B cell (primary cell): ENCODE results near the gene GRAP. TPM values are rescaled to one million over a fixed set of nuclear protein-coding genes. Genes with fewer than 3 reads are reported as not detected.

Experiments
- ATAC-seq: fragments of 200-7000 bp; cut with Tn5 transposase; one replicate; pipeline ENCODE4 v1.10.0; 2021; ENCODE audit warnings: low read depth, mild to moderate bottlenecking, moderate number of reproducible peaks, moderate library complexity
- CTCF ChIA-PET: fragments of 350-600 bp; sonication (Branson Sonifier 250); formaldehyde crosslinking; loops from one replicate; lab custom pipeline; 2021; ENCODE audit warnings: antibody characterized with exemption, inconsistent platforms; lab: Charles Lee
- POLR2A ChIA-PET: fragments of 350-600 bp; sonication (Branson Sonifier 250); formaldehyde crosslinking; loops from one replicate; lab custom pipeline; 2021; ENCODE audit warnings: antibody characterized with exemption; lab: Charles Lee
- DNase-seq: peaks from one replicate; pipeline ENCODE4 v3.0.0; 2013
- H2AFZ ChIP-seq: 2 replicates; pipeline ENCODE4 v1.6.1; 2012; ENCODE audit warnings: mild to moderate bottlenecking, low read depth, low read length; ENCODE audit not compliant: insufficient read depth, poor library complexity, severe bottlenecking
- H3K27ac ChIP-seq, 2 donors: 1 replicate in 1 of 2; 2 replicates in 1 of 2; pipeline ENCODE4 v1.5.1; 2012 to 2013; ENCODE audit warnings: low read length in 2 of 2, mild to moderate bottlenecking in 2 of 2, moderate library complexity in 1 of 2
- H3K27me3 ChIP-seq, 4 experiments: fragments of 200-600 bp in 1 of 4; sonication (generic) in 1 of 4; replicated peaks in 1 of 4; 1 replicate in 2 of 4; 2 replicates in 2 of 4; pipeline versions ENCODE4 v1.6.1 to v1.7.0; 2013 to 2016; ENCODE audit warnings: low read length in 3 of 4, mild to moderate bottlenecking in 2 of 4, mixed read lengths in 1 of 4, moderate library complexity in 1 of 4; ENCODE audit not compliant: insufficient read depth in 4 of 4, control insufficient read depth in 3 of 4; ENCODE audit errors: control extremely low read depth in 1 of 4
- H3K36me3 ChIP-seq, 2 experiments: replicated peaks in 1 of 2; 1 replicate in 1 of 2; 2 replicates in 1 of 2; pipeline versions ENCODE4 v1.6.1 to v1.7.1; 2013; ENCODE audit warnings: low read length in 1 of 2; ENCODE audit not compliant: insufficient read depth in 2 of 2, control insufficient read depth in 1 of 2; ENCODE audit errors: control extremely low read depth in 1 of 2, extremely low read depth in 1 of 2
- H3K4me1 ChIP-seq, 2 donors: fragments of 200-600 bp in 1 of 2; sonication (generic) in 1 of 2; 1 replicate in 1 of 2; 2 replicates in 1 of 2; pipeline versions ENCODE4 v1.5.1 to v1.6.1; 2013 to 2017; ENCODE audit warnings: low read length in 2 of 2; ENCODE audit not compliant: control insufficient read depth in 2 of 2, insufficient read depth in 2 of 2
- H3K4me2 ChIP-seq: replicated peaks from 2 replicates; pipeline ENCODE3; 2012; ENCODE audit warnings: mild to moderate bottlenecking, low read depth, low read length; ENCODE audit not compliant: poor library complexity, severe bottlenecking
- H3K4me3 ChIP-seq, 5 experiments: fragments of 200-600 bp in 1 of 5; sonication (generic) in 1 of 5; 1 replicate in 3 of 5; 2 replicates in 2 of 5; pipeline versions ENCODE4 v1.5.1 to v1.7.0; 2011 to 2016; ENCODE audit warnings: low read length in 4 of 5, mild to moderate bottlenecking in 4 of 5, low read depth in 2 of 5, control low read depth in 1 of 5, moderate library complexity in 1 of 5; ENCODE audit not compliant: insufficient read depth in 1 of 5; ENCODE audit errors: control extremely low read depth in 1 of 5, extremely low read depth in 1 of 5
- H3K79me2 ChIP-seq: fragments of 200-600 bp; sonication (generic); one replicate; pipeline ENCODE4 v1.6.0; 2016; ENCODE audit warnings: low read length; ENCODE audit not compliant: control insufficient read depth, insufficient read depth
- H3K9ac ChIP-seq: fragments of 200-600 bp; sonication (generic); 2 replicates; pipeline ENCODE4 v1.6.1; 2017; ENCODE audit warnings: mild to moderate bottlenecking, low read length, moderate library complexity
- H3K9me3 ChIP-seq, 3 donors: one replicate each; pipeline versions ENCODE4 v1.6.1 to v1.7.1; 2013; ENCODE audit warnings: low read length in 2 of 3; ENCODE audit not compliant: control insufficient read depth in 2 of 3, insufficient read depth in 1 of 3; ENCODE audit errors: control extremely low read depth in 1 of 3
- H4K20me1 ChIP-seq: 2 replicates; pipeline ENCODE4 v1.6.0; 2012; ENCODE audit warnings: mild to moderate bottlenecking, low read length; ENCODE audit not compliant: insufficient read depth, control insufficient read depth, poor library complexity, severe bottlenecking
- H3K27ac Mint-ChIP-seq: one replicate; pipeline ENCODE4 v1.8.0; 2021; ENCODE audit warnings: mixed read lengths
- H3K27me3 Mint-ChIP-seq: one replicate; pipeline ENCODE4 v1.8.0; 2021; ENCODE audit warnings: mixed read lengths
- H3K4me1 Mint-ChIP-seq: one replicate; pipeline ENCODE4 v1.8.0; 2021; ENCODE audit warnings: mixed read lengths
- H3K4me3 Mint-ChIP-seq: one replicate; pipeline ENCODE4 v1.8.0; 2021; ENCODE audit warnings: mixed read lengths
- H3K9me3 Mint-ChIP-seq: one replicate; pipeline ENCODE4 v1.8.0; 2022; ENCODE audit warnings: mixed read lengths; ENCODE audit not compliant: insufficient read depth
- CTCF ChIP-seq: fragments of 200-600 bp; IDR thresholded peaks from one replicate; pipeline ENCODE4 v1.8.0; 2022; ENCODE audit warnings: antibody characterized with exemption, mild to moderate bottlenecking
- EZH2 ChIP-seq: IDR thresholded peaks from 2 replicates; pipeline ENCODE4 v1.6.1; 2012; ENCODE audit warnings: borderline replicate concordance, low read depth, mild to moderate bottlenecking, moderate library complexity, low read length; ENCODE audit not compliant: insufficient read depth, poor library complexity, severe bottlenecking
- WGBS: methylation state at CpG from one replicate; pipeline ENCODE4 v1.1.5; 2013; ENCODE audit warnings: missing lambda C conversion rate; ENCODE audit not compliant: insufficient coverage; 5-methylcytosine and 5-hydroxymethylcytosine counted together
- intact Hi-C: fragments of 100-400 bp; cut with micrococcal nuclease; formaldehyde crosslinking; loops from one replicate; pipeline ENCODE4 v1.10.0; 2022
- polyA plus RNA-seq: library from polyadenylated mRNA; depleted of rRNA; stranded (reverse); fragments of >200 nt; gene quantifications from 2 replicates; pipeline ENCODE4 v1.2.3, GENCODE V29; 2012
- total RNA-seq, 2 donors: library from RNA; stranded (reverse); fragments of 120-200 nt in 1 of 2; gene quantifications; 1 replicate in 1 of 2; 2 replicates in 1 of 2; pipeline versions ENCODE4 v1.2.3 to v1.2.4, GENCODE V29; 2013 to 2022

The GRAP gene
- total and polyA plus RNA-seq, 2 donors (not counting 1 experiment from before 2014, with no cell fraction given): 59.8 to 93.2 TPM

- intact Hi-C loops: no loop called here
- ChIA-PET POLR2A (interaction anchor here (0.6 kb wide), 1 partner anchor 33 kb away, joined by 4 read pairs; no protein-coding TSS in a partner anchor), CTCF (no interaction called here)
These were observed 58.1 kb downstream of the GRAP start for GRCh38 chr17:18988546-18989173.

More at GRCh38 chr17:18988546-18989173, 58.1 kb downstream of the GRAP start:
- peaks cover 15% of the 10 kb centered on the region for H3K4me1 Mint-ChIP-seq
- H3K4me3 Mint-ChIP-seq: no peak overlapping the region
- Histone ChIP-seq H3K27ac (no peak overlapping the region), H3K79me2 (peaks cover 7% of the 10 kb centered on the region), H3K9ac (no peak overlapping the region), H3K4me1 (peaks cover 15 to 18% of the 10 kb centered on the region in 2 donors), H3K4me2 (no peak overlapping the region), H4K20me1 (peaks cover 37% of the 10 kb centered on the region), H3K4me3 (no peak overlapping the region), H3K36me3 (peaks cover 0 to 8% of the 10 kb centered on the region in 2 experiments), H3K9me3 (no peaks in the 10 kb centered on the region), H3K27me3 (no peaks in the 10 kb centered on the region), H2AFZ (no peak overlapping the region)
- H3K9me3 Mint-ChIP-seq: no peaks in the 10 kb centered on the region
- WGBS: 94% methylated on average over 9 of the region's 9 CpGs
- ATAC-seq (no peak), DNase-seq (no peak)
- TF ChIP-seq CTCF: no peak
- TF ChIP-seq EZH2: no peak
- no peak overlapping the region for H3K27ac Mint-ChIP-seq
- no peaks in the 10 kb centered on the region for H3K27me3 Mint-ChIP-seq
